Posterior vena cava (tissue), 2 donors: ENCODE measurements around the gene SGSM2. TPM values are rescaled to one million over a fixed set of nuclear protein-coding genes. Genes with fewer than 3 reads are reported as not detected.

Experiments
- total RNA-seq, 2 donors: library from RNA; stranded (reverse); fragmentation: NEBNext Ultra II Directional; extraction: Animal tissue kit (Norgen Biotek cat#: 25700); gene quantifications; one replicate each; pipeline ENCODE4 v1.2.1, GENCODE V29; 2021
- donor health status: DM: yes; HTN: yes; CAD: no.
- donor health status: DM: yes; HTN: yes; CAD: no.

The SGSM2 gene
- total RNA-seq, 2 donors from 2014 or later: 38.7 to 42.9 TPM

Other genes starting within 250 kb of the SGSM2 start
- gene SMG6, start 33.7 kb upstream of the SGSM2 start, total RNA-seq: 10 to 100 TPM; 36.2 to 43.8 TPM
- gene SRR, start 33.6 kb upstream of the SGSM2 start, total RNA-seq: 10 to 100 TPM in 1 of 2 donors, 1 to 10 TPM in 1; 7.4 to 10.9 TPM
- gene TSR1, start 1.0 kb upstream of the SGSM2 start, total RNA-seq: 10 to 100 TPM; 20.8 to 24.0 TPM
- 10 to 100 TPM; 26.0 to 27.2 TPM for gene MNT, start 63.6 kb downstream of the SGSM2 start, total RNA-seq
- 10 to 100 TPM; 27.6 to 29.4 TPM for gene METTL16, start 174.4 kb downstream of the SGSM2 start, total RNA-seq